BJ (cell line): ENCODE measurements around the gene TMED1. TPM values are rescaled to one million over a fixed set of nuclear protein-coding genes. Genes with fewer than 3 reads are reported as not detected.

Experiments used
- CTCF ChIA-PET: fragments of 350-600 bp; formaldehyde crosslinking; extraction: SDS; loops from one replicate; lab custom pipeline; 2021; ENCODE audit warnings: antibody characterized with exemption, inconsistent platforms; lab: Yijun Ruan, JAX
- POLR2A ChIA-PET: fragments of 300-600 bp; sonication (Branson Sonifier 250); formaldehyde crosslinking; extraction: SDS; loops from one replicate; lab custom pipeline; 2021; ENCODE audit warnings: antibody characterized with exemption; lab: Charles Lee
- DNase-seq: peaks from one replicate; pipeline ENCODE4 v3.0.0-alpha.2; 2011; ENCODE audit warnings: low read depth
- H3K27me3 ChIP-seq: 2 replicates; pipeline ENCODE4 v1.6.0; 2011; ENCODE audit warnings: low read length; ENCODE audit not compliant: control insufficient read depth, insufficient read depth
- H3K36me3 ChIP-seq: 2 replicates; pipeline ENCODE4 v1.5.1; 2011; ENCODE audit warnings: low read length; ENCODE audit not compliant: control insufficient read depth, insufficient read depth
- H3K4me3 ChIP-seq: 2 replicates; pipeline ENCODE4 v1.5.1; 2011; ENCODE audit warnings: low read depth, mild to moderate bottlenecking, control low read depth, low read length
- CTCF ChIP-seq: IDR thresholded peaks from 2 replicates; pipeline ENCODE4 v1.5.1; 2011; ENCODE audit warnings: low read depth, mild to moderate bottlenecking, control low read depth, inconsistent platforms, low read length, moderate library complexity; ENCODE audit not compliant: insufficient read depth
- polyA plus RNA-seq: library from polyadenylated mRNA; depleted of rRNA; stranded (reverse); fragments of >200 nt; gene quantifications from 2 replicates; pipeline ENCODE4 v1.2.3, GENCODE V29; 2011

The TMED1 gene
- polyA plus RNA-seq, 1 experiment = 85.3 TPM

GRCh38 chr19:10852941-10853340, 16.9 kb upstream of the TMED1 start:
- no peak overlapping the region for H3K4me3 ChIP-seq
- no peak for DNase-seq
- H3K36me3 ChIP-seq = no peaks in the 10 kb centered on the region
- ChIA-PET CTCF (interaction anchor here (1.1 to 4.3 kb wide), 6 partner anchors 9 to 136 kb away, joined by 3 to 57 read pairs (median 5); partner anchors contain the start of gene DNM2), POLR2A (interaction anchor here (0.6 to 0.7 kb wide), 2 partner anchors 17 to 153 kb away, joined by 3 to 5 read pairs; partner anchors contain the start of gene TMED1)
- no peak for TF ChIP-seq CTCF
- peaks cover 6% of the 10 kb centered on the region; the same call in 1 of the 2 replicates for H3K27me3 ChIP-seq

- ChIA-PET CTCF (interaction anchor here (0.8 to 2.2 kb wide), 9 partner anchors 9 to 156 kb away, joined by 3 to 10 read pairs (median 3); partner anchors contain the start of gene DNM2), POLR2A (no interaction called here)
- DNase-seq = peak; percentile 23
- Histone ChIP-seq H3K27me3 (peaks cover 8% of the 10 kb centered on the region; the same call in 1 of the 2 replicates), H3K4me3 (no peak overlapping the region), H3K36me3 (no peaks in the 10 kb centered on the region)
- no peak for TF ChIP-seq CTCF
These were observed 16.2 kb upstream of the TMED1 start for GRCh38 chr19:10852098-10852800.

GRCh38 chr19:10850631-10851030, 14.6 kb upstream of the TMED1 start:
- Histone ChIP-seq H3K36me3 (no peaks in the 10 kb centered on the region), H3K4me3 (no peak overlapping the region), H3K27me3 (peaks cover 8% of the 10 kb centered on the region; the same call in 1 of the 2 replicates)
- no peak for DNase-seq
- CTCF ChIA-PET = interaction anchor here (1.7 kb wide), 1 partner anchor 14 kb away, joined by 8 read pairs; no protein-coding TSS in a partner anchor
- POLR2A ChIA-PET = no interaction called here
- TF ChIP-seq CTCF = no peak

GRCh38 chr19:10848230-10848856, 12.3 kb upstream of the TMED1 start, which contains the start of gene C19orf38:
C19orf38 (plus strand) TSS chr19:10848415; CDS start chr19:10848509, 94 bp downstream.
- Histone ChIP-seq H3K27me3 (peaks cover 8% of the 10 kb centered on the region; the same call in 1 of the 2 replicates), H3K36me3 (no peaks in the 10 kb centered on the region), H3K4me3 (no peak within 1 kb of the TSS)
- TF ChIP-seq CTCF = no peak
- CTCF ChIA-PET = interaction anchor here (0.7 to 1.0 kb wide), 3 partner anchors 10 to 246 kb away, joined by 3 to 4 read pairs (median 3); no protein-coding TSS in a partner anchor
- POLR2A ChIA-PET = no interaction called here
- no peak for DNase-seq
